ENCODE results near the gene C5orf47. TPM values are rescaled to one million over a fixed set of nuclear protein-coding genes. Genes with fewer than 3 reads are reported as not detected.

C5orf47 gene, protein sequence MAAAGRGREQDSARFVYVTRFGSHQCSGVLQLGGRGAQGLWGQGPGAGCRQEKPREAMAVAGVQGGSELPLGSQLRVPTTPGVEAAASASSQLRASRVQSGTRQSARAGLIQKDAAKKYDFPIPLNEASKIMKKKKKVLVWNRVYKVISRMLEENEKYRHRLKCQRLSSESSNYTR
- total RNA-seq, result 0.06 TPM

DNA sequence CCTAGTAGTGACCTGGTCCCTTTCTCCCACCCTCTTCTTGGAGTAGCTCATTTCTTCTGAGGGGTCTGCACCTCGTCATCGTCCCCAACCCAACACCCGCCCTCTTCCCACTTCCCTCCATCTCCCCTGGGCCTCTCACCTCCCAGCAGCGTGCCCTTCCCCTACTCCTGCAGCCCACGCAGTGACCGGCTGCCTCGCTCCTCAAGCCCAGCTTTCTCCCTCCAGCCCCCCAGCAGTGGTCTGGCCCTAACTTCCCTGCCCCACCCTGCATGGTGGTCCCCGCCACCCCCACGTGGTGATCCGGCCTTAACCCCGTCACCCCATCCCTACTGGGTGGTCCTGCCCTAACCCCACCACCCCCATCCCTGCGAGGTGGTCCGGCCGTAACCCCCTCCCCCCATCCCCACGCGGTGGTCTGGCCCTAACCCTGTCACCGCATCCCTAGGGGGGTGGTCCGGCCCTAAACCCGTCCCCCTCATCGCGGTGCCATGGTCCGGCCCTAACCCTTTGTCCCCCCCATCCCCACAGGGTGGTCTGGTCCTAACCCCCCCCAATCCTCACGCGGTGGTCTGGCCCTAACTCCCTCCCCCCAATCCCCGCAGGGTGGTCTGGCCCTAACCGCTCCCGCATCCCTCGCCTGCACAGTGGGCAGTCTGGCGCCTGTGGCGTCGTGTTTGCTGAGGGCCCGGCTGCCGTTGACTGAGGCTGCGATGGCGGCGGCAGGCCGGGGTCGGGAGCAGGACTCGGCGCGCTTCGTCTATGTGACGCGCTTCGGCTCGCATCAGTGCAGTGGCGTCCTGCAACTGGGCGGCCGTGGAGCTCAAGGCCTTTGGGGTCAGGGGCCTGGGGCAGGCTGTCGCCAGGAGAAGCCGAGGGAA lies at the start of gene C5orf47:
Gene C5orf47, plus strand, starts transcription at position 617 of the 878 bp plus-strand sequence. Its CDS starts 94 bp downstream, at position 711.

DNA sequence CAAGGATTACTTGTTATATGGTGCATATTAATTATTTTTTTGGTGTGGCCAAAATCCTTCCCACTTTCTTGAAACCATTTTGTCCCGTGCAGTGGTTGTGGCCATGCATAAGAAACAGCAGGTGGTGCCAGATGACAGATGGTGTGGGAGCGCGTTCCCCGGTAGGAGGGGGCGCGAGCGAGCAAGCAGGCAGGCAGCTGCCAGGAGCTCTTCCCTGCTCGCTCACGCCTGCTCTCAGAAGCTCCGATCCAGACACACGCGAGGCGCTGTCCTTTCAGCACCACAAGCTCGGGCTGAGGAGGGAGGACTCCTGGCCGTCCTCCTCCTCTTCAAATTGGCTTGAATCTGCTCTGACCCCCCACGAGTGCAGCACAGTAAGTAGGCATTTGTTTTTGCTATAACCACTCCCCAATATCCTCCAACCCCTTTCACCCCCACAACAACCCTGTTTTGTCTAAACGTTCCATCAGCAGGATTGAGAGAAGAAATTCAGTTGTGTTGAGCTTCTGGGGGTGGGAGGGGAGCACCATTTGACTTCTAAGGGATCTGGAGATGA lies 56.6 kb downstream of the C5orf47 start, which contains the start of gene NSG2:
Gene NSG2, plus strand, starts transcription at position 237 of the 556 bp plus-strand sequence. CDS start 1,050 bp downstream, outside the sequence.

Other genes starting within 250 kb of the C5orf47 start
- gene CPEB4, start 100.8 kb upstream of the C5orf47 start, total RNA-seq, result 52.9 TPM
- gene NSG2, start 56.5 kb downstream of the C5orf47 start, total RNA-seq, result 0.76 TPM

Data from metanephros (tissue), 1 donor.